GM21381 (cell line): ENCODE measurements around the gene ZNF407.

Source experiments
- ATAC-seq: cut with Tn5 transposase; IDR thresholded peaks from one replicate; pipeline ENCODE4 v1.9.1; 2021; ENCODE audit warnings: mild to moderate bottlenecking, moderate library complexity; ENCODE audit not compliant: unreplicated experiment

Gene ZNF407

DNA sequence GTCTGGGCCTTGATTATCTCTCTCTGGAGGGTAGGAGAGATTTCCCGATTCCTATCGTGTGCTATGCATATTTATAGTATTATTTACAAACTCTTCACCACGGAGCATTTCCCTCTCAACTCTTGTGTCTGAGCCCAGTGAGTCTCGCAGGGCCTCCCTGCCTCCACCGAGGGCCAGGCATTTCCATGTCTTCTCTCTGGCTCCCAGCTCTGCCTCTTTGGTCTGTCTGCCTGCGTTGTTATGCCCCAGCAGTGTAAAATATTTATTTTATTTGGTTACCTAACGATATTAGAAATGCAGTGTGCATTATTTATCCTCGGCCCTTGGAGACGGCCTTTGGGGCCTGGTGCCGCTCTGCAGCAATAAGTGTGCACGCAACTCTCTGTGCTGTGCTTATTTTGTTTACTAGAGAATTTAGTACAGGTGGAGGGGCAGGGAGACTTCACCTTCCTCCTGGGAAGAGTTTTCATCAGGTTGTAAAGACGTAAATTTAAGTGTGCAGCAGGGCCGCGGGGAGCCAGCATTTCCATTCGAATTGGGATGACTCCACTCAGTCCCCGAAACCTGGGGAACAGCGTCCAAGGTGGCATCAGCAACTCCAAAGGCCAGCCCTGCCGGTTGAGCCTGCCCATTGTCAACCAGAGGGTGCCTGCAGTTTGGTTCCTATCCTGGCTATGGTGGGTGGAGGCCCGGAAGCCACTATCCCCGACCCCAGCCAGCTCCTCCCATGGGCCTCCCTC lies 511.1 kb downstream of the ZNF407 start:
- no peak for ATAC-seq

DNA sequence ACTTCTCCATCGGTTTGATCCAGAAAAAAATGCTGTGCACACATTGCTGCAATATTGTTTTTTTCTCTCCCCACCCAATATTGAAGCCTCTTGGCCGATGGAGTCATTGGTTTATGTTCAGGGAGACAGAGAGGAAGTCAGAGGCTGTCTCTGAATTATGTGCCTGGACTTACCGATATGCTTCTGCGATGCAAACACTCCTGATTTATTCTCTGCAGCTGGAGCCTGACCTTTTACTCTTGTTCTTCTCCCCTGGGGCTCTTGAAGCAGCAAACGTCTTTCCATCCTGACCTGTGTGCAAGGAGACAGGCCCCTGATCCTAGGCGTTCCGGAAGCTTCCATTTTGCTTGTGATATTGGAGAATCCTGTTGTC lies 511.6 kb downstream of the ZNF407 start:
- no peak for ATAC-seq

DNA sequence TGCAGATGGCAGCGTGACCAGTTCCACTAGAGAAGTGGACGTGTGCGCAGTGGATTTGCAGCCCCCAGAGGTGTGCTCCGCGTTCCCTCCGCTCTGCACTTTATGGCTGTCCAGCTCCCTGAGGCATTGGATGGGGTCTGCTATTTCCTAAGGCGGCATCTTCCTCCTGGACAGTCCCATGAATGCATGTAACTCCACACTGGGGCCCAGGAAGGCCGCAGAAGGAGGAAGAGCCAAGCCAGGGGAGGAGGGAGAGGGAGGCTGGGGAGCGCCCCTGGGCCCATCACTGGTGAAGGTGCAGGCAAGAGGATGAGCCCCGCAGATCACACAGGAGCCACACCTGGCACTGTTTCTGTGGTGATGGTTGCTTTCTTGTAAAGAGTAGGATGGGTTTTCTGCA lies 512.1 kb downstream of the ZNF407 start:
- no peak for ATAC-seq

DNA sequence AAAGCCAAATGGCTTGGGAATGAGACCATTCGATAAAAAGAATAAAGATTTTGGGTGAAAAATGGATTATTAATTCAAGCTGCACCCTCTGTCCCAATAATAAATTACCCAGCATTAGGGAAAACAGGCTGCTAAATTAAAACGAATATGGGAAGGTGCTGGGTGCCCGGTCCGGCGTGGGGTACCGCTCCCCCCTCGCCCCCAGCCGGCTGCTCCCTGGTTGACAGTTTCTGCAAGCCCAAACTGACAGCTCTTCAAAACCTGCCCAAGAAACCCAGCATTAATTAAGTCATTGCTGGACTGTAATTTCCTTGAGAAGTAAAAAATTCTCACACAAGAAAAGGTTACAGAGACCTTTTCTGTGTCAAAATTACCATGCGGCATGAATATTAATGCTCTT lies 512.6 kb downstream of the ZNF407 start:
- ATAC-seq, result no peak

DNA sequence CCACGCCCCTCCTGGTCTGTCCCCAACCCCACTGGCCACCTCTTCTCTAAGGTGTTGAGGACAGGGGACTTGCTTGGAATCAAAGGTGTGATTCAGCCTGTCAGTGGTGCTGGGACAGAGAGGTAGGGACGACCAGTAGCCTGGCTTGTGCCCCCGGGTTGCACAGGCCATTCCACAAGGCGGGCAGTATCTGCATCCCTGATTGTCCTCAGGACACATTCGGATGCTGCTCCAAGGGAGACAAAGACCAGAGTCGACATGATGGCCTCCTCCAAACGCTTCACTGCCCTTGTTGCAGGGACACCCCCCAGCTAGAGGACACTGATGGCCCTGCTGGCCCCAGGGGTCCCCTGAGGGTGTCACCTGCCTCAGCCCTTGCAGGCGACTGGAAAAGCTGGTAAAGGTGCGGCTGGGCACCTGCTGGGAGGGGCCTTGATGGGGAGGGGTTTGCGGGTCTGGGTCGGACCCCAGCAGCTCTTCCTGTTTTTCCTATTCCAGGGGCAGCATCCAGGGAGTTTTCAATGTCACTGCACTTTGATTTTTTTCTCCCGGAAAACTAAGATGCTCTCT lies 513.3 kb downstream of the ZNF407 start:
- no peak for ATAC-seq

DNA sequence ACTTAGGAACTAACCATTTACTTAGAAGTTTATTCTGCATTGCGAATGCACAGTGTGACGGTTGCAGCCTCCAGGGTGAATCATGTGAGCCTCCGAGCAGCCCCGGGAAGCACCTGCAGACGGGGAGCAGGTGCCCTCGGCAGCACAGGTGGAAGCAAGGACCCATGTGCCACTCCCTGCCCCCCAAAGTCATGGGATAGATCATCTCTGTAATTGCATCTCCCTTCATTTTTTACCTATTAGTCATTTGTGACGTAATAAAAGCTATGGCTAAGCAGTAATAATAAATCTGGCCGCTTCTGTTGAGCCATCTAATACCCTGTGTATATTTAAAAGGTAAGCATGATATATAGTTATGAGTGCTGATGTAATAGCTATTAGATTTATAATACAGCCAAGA lies 514.1 kb downstream of the ZNF407 start:
- ATAC-seq, result no peak

DNA sequence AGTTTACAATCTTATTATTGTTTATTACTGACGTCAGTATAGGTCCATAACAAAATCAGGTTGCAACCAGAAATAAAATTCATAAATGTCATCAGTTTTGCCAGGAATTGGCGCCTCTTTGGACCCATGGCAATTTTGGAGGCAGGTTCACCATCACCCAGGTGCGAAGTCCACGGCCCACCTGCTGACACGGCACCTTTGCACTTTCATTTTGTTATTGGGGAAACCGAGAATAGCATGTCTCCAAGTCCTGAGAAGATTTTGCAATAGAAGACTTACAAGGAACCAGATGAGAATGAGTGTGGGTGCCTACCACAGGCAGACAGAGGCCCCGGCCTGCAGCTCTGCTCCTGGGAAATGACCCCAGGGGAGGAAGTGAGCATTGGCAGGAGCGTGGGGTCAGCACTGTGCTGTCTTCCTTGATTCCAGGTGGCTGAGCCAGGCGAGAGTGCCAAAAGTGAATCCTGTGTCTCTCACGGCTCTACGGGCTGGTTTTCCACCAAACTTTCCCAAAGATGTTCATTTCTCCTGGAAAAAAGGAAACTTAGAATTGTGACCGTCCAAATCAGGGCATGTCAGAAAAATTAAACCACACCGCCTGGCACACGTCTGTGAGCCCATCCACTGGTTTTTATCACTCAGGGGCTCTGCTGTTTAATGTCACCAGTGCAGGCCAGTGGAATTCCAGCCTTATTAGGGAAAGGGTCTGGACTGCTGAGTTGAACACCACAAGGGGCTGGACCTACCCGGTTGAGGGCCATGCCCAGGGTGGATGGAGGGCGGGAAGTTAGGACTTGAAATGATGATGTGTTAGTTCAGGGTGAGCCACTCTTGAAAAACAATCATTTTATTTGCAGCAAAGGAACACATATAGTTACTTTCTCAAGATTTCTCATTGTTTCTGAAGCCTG lies 514.8 kb downstream of the ZNF407 start:
- no peak for ATAC-seq

DNA sequence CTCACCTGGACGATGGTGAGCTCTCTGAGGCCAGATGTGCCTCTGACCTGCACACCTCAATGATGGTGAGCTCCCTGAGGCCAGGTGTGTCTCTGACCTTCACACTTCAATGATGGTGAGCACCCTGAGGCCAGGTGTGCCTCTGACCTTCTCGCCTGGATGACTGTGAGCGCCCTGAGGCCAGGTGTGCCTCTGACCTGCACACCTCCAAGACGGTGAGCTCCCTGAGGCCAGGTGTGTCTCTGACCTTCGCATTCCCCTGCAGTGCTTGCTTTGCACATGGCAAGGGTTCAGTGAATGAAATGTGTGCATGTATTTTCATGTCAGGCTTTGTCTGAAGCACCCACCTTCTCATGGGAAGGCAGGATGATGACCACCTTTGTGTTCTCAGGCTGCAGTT lies 515.8 kb downstream of the ZNF407 start:
- ATAC-seq, result no peak

DNA sequence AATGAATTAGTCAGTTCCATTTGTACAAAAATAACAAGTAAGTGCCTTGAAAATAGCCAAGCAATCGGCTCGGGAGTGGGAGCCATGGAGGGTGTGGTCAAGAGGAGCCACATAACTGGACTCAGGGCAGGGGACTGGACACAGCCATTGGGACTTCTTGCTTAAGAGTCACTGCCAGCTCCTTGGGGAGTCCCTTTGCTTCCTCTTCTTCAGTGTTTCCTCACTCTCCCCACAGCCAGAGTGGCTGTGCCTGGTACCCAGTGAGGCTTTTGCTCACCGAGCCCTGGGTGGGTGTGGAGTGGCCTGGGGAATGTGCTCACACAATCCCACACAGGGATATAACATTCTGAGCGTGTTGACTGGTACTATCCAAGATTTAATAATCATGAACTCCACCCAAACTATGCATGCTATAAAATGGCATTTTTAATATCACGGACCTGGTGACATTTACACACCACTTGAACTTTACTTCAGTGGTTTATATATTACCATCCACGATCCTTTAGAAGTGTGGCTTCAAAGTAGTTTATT lies 516.6 kb downstream of the ZNF407 start:
- ATAC-seq, result no peak
